BJ (cell line): Measurements from ENCODE around the gene NT5DC1. TPM values are rescaled to one million over a fixed set of nuclear protein-coding genes. Genes with fewer than 3 reads are reported as not detected.

ENCODE experiments used
- CTCF ChIA-PET: fragments of 350-600 bp; formaldehyde crosslinking; extraction: SDS; loops from one replicate; lab custom pipeline; 2021; ENCODE audit warnings: antibody characterized with exemption, inconsistent platforms; lab: Yijun Ruan, JAX
- POLR2A ChIA-PET: fragments of 300-600 bp; sonication (Branson Sonifier 250); formaldehyde crosslinking; extraction: SDS; loops from one replicate; lab custom pipeline; 2021; ENCODE audit warnings: antibody characterized with exemption; lab: Charles Lee
- DNase-seq: peaks from one replicate; pipeline ENCODE4 v3.0.0-alpha.2; 2011; ENCODE audit warnings: low read depth
- H3K27me3 ChIP-seq: 2 replicates; pipeline ENCODE4 v1.6.0; 2011; ENCODE audit warnings: low read length; ENCODE audit not compliant: control insufficient read depth, insufficient read depth
- H3K36me3 ChIP-seq: 2 replicates; pipeline ENCODE4 v1.5.1; 2011; ENCODE audit warnings: low read length; ENCODE audit not compliant: control insufficient read depth, insufficient read depth
- H3K4me3 ChIP-seq: 2 replicates; pipeline ENCODE4 v1.5.1; 2011; ENCODE audit warnings: low read depth, mild to moderate bottlenecking, control low read depth, low read length
- CTCF ChIP-seq: IDR thresholded peaks from 2 replicates; pipeline ENCODE4 v1.5.1; 2011; ENCODE audit warnings: low read depth, mild to moderate bottlenecking, control low read depth, inconsistent platforms, low read length, moderate library complexity; ENCODE audit not compliant: insufficient read depth
- polyA plus RNA-seq: library from polyadenylated mRNA; depleted of rRNA; stranded (reverse); fragments of >200 nt; gene quantifications from 2 replicates; pipeline ENCODE4 v1.2.3, GENCODE V29; 2011

Gene NT5DC1
- polyA plus RNA-seq, 1 experiment: 12.3 TPM

- H3K4me3 ChIP-seq: no peak overlapping the region
- no peak for TF ChIP-seq CTCF
- ChIA-PET CTCF (no interaction called here), POLR2A (no interaction called here)
- no peaks in the 10 kb centered on the region for H3K27me3 ChIP-seq
- no peak for DNase-seq
- H3K36me3 ChIP-seq: no peaks in the 10 kb centered on the region
These were observed 79.7 kb downstream of the NT5DC1 start for GRCh38 chr6:116180375-116180774.

DNA sequence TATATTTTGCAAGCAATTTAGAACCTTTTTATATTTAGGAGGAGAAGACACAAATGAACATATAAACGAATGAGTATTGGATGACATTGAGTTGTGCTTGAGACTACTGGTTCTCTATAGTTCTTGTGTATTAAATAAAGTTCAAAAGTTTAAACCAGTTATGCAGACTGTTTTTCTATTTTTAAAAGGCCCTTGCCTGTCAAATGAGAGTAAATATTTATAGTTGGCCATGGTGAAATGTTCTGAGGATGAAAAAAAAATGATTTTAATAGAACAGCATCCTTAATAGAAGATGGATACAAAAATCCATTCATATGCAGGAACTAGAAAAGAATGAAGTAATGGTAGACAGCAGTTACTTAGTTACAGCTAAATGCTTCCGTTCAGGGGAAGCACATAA lies 88.8 kb downstream of the NT5DC1 start:
- no peaks in the 10 kb centered on the region for H3K27me3 ChIP-seq
- DNase-seq: no peak
- H3K4me3 ChIP-seq: no peak overlapping the region
- POLR2A ChIA-PET: no interaction called here
- TF ChIP-seq CTCF: no peak
- H3K36me3 ChIP-seq: no peaks in the 10 kb centered on the region
- CTCF ChIA-PET: interaction anchor here (1.1 kb wide), 1 partner anchor 78 kb away, joined by 4 read pairs; no protein-coding TSS in a partner anchor

GRCh38 chr6:116190550-116190949 lies 89.9 kb downstream of the NT5DC1 start:
- Histone ChIP-seq H3K4me3 (no peak overlapping the region), H3K36me3 (no peaks in the 10 kb centered on the region), H3K27me3 (no peaks in the 10 kb centered on the region)
- ChIA-PET POLR2A (no interaction called here), CTCF (no interaction called here)
- peak; percentile 83 for DNase-seq
- no peak for TF ChIP-seq CTCF

GRCh38 chr6:116191881-116192280 lies 91.2 kb downstream of the NT5DC1 start:
- H3K27me3 ChIP-seq: no peaks in the 10 kb centered on the region
- no peak for DNase-seq
- TF ChIP-seq CTCF: no peak
- no peak overlapping the region for H3K4me3 ChIP-seq
- no peaks in the 10 kb centered on the region for H3K36me3 ChIP-seq
- ChIA-PET CTCF (no interaction called here), POLR2A (no interaction called here)

GRCh38 chr6:116192786-116193185 lies 92.1 kb downstream of the NT5DC1 start:
- POLR2A ChIA-PET: no interaction called here
- H3K4me3 ChIP-seq: no peak overlapping the region
- H3K27me3 ChIP-seq: no peaks in the 10 kb centered on the region
- no peak for DNase-seq
- no peak for TF ChIP-seq CTCF
- CTCF ChIA-PET: no interaction called here
- H3K36me3 ChIP-seq: no peaks in the 10 kb centered on the region
